ENCODE measurements around the gene TSPOAP1.
A peak's percentile ranks its signal among the peaks of the same experiment; 100 is the strongest.

The TSPOAP1 gene

DNA sequence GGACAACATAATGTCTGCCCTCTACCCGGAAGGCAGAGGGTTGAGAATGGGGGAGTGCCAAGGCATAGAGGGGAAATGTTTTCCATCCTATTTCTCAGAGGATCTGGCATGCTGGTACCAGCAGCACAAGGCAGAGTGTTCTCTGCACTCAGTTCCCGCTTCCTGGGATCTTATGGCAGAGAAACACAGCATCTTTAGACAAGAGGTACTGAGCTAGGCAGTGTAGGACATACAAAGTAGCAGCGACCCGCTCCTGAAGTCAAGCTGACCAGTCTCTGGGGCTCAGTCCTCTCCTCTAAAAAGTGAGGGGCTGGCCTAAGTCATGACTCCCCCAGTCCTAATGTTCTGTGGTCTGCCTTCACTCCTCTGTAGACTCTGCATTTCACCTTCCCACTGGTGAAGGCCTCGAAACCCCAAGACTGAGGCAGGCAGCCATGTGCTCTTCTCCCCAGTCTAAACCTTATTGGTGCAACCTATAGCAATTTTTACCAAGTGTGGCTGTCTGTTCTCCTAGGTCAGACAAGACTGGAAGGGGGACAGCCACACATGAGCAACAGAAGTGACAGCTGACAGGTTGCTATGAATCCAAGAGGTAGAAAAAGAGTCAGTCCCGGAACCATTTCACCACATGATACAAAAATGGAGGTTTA is 11.3 kb upstream of the TSPOAP1 start:
- DNase-seq: no peak

DNA sequence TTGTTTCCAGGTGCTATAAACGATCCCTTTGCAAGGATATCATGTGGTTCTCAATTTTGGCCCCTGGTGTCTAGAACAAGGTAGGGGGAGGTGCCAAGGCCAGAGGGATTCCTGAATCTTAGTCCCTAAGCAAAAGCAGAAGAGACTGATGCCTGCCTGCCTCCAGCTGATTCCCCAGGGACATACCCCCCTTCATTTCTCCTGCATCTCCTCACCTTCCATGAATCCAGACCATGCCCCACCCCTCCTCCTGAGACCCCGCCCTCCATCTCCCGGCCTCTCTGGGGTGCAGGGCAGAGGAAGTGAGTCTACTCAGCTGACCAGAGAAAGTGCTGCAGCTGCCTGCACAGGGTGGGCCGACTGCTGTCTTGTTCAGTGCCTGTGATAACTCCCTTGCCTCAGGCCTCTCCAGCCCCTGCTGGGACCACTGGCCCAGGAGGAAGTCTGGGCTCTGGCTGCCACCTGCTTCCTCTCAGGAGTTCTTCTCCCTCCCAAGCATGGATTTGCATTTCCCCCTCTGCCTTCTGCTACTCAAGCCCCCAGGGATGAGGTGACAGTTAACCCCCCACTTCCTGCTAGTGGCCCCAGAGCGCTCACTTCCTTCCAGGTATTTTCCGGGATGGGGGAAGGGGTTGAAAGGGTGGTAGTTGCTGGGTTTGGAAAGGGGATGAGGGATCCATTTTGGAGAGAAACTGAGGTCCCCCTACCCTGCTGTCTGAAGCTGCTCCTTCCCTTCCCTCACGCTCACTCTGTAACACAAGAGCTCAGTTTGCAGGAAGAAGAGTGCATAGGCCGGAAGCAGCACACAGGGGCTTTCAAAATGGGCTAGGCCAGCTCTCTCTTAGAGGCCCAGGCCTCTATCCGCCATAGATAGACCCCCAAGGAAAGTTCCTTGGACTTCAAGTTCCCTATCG is 10.5 kb upstream of the TSPOAP1 start:
- DNase-seq: peak; percentile 12

DNA sequence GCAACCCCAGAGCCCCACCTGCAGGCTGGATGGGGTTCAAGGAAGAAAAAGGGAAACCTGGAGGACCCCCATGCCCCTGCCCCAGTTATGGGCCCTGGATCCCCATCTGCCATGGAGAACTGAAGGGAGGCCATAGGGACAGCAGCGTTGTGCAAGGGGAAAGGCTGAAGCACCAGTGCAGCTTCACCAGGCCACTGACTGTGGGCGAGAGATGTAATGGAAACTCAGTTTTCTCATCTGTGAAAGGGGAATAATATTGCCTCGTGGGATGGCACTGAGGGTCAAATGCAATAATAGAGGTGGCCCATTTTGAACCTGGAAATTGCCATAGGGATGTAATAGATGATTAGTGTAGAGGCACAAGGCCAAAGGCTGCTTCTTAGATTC is 9.9 kb upstream of the TSPOAP1 start:
- no peak for DNase-seq

DNA sequence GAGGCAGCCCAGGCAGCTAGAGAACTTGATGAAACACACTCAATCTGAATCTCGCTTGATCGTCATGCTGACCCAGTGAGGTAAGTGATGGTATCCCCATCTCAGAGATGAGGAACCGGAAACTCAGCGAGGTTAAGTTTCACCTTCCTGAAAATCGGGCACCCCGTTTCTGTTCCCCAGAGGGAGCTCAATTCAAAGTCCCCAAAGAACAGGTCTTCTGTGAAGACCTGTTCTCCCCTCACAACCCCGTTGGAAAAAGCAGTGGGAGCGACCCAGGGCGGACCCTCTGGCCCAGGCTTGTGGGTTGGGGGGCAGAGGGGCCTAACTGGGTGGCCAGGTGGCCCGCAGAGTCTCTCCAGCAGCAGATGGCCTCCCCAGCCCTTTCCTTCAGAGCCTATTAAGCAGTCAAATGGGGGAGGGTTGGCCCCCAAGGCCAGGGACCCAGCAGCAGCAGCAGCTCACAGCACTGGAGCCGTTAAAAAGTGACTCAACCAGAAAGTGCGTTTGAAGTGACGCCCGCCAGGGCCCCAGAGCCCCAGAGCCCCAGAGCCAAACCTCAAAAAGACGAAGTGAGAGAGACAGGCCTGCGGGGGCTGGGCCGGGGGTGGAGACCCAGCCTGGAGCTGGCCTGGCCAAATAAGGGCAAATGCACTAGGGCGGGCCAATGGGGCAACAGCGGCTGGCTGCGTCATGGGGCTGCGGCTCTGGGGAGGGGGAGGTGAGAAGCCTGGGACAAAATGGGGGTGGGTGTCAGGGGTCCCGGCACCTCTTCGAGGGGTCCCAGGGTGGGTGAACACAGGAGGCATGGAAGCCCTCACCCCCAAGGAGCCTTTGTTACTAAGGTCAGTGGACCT is 9.2 kb upstream of the TSPOAP1 start:
- DNase-seq: peak; percentile 72

DNA sequence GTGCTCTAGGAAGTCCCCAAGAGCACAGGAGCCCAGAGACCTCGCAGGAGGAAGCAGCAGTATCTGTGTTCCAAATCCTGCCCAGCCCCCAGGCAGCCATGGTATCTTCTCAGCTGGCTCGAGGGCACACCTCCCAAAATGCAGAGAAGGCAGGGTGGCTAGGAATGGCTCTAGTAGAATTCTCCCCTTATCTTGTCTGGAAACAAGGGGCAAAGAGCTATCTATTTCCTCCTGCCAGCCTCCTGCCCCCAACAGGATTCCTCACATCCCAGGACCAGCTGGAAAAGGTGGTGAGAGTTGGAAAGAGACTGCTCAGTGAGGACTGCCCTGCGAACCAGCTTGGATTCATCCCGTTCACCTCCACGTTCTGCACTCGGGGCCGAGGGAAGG is 8.6 kb upstream of the TSPOAP1 start:
- peak; percentile 11 for DNase-seq

DNA sequence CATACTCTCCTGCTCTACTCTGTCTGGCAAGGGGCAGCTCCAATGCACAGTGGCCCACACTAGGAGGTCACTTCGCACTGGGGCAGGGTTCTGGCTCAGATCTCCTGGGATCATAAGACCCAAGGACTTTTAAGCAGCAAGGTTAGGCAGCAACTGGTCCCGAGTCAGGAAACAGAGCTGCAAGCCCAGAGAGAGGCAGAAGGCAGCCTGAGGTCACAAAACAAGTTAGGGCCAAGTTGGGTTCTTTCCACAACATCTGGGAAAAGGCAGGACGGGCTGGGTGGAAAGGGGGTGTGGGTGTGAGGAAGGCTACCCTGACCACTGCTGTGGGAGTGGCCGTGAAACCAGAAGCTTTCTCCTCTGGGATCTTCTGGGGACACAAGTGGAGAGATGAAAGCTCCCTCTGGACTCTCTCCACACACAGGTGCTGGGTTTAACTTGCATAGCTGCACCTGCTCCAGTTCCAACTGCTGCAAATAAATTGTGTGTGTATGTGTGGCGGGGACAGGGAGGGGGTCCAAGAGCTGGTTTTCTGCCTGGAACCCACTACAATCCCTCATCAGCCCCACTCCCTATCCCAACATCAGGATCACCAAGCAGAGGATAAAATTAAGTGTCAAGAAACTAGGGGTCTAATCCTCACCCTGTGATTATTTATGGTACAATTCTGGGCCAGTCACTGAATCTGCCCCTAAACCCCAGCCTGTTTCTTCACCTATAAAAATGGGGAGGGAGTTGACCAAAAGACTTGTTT is 8.0 kb upstream of the TSPOAP1 start:
- no peak for DNase-seq

DNA sequence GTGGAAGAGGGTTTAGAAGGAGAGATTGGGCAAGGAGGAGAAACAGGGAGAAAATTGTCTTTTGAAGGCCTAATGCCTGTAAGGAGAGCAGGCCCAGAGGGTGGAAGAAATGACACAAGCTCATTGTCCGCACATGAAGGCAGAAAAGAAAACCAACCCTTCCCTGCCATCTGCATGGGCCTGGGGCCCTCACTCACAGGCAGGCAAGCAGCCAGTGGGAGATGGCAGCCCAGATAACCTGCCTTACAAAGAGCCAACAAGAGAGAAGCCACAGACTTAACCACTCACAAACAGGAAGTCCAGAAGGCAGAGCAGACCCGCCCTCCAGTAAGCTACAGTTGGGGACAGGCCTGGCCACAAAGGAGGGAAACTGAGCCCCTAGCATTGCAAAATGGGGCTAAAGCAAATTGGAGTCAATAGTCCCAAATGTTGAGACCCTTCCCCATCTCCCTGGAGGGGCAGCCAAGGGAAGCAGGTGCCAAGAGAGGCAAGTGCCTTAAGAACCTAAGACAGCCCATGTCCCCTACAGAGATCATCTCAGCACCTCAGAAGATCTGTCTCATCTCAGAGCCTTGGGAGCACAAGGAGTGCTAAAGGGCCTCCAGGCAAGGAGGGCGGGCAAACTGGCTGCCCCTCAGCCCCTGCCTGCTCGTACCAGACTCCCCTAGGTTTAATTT is 7.3 kb upstream of the TSPOAP1 start:
- DNase-seq: peak; percentile 27

DNA sequence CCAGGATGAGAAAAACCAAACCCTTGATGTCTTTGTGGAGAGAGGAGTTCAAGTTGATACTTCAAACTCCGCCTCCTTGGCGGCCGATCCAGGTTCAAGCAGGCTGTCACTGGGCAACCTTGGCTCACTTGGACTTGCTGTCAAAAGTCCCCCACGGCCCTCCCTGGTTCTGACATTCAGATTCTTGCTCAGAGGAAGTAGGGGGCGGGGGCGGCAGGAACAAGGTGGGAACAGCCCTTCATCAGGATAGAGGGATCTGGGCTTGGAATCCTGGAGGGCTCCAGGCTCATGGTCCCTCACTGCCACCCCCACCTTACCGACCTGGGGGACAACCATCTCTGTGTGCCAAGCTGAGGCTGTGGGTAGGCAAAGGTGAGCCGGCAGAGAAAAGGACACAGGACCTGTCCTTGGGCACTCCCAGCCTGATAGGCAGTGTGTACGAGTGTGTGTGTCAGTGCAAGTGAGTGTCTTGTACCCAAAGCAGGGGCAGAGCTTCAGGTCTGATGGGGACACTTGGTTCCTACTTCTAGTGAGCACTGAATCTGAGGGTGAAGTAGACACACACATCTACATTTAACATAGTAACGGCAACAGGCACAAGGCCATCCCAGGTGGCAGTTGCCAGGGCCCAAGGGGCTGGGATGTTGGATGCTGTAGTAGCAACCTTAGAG is 6.6 kb upstream of the TSPOAP1 start:
- DNase-seq: no peak

DNA sequence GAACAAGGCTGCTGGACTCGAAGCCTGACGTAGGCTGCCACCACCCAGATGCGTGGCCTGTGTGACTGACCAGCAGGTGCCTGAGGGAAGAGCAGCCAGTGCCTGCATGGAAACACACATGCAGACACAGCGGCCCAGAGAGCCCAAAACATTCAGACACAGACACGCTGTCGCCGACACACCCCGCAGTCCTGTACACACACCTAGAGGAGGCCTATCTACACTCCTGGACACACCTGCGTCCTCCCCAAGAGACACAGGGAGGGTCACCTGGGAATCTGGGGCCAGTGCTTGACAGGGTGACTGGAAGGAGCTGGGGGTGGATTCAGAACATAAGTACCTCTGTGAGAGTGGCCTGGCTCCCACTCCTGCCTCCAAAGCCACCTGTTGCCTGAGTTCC is 6.1 kb upstream of the TSPOAP1 start:
- DNase-seq: no peak

DNA sequence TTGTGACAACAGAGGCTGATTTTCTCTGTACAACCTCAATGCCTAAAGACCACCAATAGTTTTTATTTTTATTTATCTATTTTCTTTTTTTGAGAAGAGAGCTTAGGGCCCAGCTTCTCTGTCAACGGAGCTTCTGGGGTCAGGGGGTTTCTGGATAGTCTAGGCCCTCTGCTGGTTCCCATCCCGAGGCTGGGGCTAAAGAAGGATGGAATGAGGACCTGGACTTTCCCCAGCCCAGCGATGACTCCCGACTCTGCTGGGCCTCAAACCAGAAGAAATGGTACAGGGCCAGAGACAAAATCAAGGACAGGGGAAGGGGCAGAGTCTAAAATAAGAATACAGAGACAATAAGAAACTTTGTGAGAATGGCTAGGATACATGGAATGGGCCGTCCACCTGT is 5.7 kb upstream of the TSPOAP1 start:
- no peak for DNase-seq

DNA sequence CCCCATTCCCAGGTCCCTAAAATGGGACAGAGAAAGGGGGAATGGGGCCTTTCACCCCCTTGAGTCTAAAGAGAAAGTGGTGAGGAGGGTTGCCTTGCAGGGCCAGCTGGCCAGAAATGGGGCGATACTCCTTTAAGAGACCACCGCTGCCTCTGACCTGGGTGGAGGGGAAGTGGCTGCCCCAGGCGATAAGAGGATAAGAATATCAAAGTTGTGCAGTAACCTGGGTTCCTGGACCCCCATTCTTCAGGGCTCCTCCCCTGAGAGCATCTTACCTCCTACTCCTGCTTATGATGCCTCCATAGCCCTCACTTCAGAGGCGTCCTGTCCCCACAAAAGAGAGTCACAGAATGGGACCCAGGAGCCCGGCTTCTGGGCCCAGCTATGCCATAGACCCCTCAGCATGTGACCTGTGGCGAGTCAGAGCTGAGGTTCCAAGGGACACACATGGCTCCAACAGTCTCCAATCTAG is 5.2 kb upstream of the TSPOAP1 start:
- DNase-seq: no peak

DNA sequence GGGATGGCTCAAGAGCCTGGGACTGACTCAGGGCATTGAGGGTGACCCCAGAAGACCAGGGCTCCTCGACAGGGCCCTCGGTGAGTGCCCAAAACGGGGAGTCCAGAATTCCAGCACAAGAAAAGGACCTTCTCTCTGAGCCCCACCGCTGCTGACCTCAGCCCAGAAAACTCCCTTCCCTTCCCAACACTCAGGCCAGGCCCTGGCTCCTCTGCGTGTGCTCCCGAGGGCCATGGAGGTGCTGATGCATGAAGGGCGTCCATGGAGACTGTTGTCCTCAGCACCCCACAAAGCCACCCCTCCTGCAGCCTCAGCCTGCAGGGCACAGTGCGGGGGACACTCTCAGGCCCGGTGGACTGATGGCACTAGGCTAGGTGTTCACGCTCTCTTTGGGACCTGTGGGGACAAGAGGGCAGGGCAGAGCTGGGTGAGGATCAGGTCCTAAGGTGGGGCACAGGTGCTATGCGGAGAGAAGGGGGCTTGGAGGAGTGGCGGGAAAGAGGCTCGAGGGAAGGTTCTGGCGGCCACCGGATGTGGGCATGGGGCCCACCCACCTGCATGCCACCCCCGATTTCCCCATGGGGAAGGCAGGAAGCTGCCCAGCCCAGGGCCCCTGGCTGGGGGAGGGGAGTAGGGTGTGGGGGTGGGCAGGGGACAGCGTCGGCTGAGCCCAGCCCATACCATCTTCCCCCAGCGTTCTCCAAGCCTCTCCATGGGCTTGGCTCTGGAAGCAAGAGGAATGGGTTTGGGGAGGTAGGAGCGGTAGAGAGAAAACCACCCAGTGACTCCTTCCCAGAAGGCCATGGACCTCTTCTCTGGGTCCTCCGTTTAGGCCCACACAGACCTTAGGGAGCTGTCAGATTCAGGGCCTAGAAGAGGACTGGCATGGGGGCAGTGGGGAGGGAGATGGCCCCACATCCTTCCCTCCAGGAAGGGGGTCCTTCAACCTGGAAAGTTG is 4.5 kb upstream of the TSPOAP1 start:
- peak; percentile 9 for DNase-seq

DNA sequence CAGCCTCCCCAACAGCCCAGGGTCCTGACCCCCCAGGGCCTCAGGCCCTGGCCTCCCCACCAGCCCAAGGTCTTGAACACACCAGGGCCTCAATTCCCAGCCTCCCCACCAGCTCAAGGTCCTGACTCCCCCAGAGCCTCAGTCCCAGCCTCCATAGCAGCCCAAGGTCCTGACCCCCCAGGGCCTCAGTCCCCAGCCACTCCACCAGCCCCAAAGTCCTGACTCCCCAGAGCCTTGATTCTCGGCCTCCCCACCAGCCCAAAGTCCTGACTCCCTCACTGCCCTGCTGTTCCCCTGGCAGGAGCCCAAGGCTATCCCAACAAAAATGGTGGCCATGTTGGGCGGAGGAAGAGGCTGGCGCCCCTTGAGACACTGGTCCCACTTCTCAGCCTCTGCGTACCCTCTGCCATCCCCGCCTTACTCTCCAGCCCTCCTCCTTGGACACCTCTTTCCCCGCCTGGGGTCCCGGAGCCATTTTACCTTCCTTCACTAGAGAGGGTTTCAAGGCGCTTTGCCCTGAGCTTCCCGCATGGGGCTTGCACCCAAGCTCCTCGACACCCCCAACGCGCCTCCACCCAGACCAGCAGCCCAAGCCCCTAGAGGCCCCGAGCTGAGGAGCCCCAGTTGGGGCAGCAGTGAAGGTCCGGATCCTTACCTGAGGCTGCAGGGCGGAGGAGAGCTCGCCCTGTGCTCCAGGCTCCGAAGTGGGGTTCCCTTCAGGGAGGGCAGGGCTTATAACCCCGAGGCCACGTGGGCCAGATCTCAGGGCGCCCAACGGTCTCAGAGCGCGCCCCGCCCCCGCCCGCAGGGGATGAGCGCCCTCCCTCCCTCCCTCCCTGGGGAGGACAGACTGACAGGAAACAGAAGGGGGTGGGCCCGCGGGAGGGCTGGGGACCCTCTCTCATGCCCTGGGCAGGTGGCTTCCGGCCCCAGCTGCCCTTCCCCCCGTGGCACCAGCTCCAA is 3.5 kb upstream of the TSPOAP1 start:
- peak; percentile 73 for DNase-seq

DNA sequence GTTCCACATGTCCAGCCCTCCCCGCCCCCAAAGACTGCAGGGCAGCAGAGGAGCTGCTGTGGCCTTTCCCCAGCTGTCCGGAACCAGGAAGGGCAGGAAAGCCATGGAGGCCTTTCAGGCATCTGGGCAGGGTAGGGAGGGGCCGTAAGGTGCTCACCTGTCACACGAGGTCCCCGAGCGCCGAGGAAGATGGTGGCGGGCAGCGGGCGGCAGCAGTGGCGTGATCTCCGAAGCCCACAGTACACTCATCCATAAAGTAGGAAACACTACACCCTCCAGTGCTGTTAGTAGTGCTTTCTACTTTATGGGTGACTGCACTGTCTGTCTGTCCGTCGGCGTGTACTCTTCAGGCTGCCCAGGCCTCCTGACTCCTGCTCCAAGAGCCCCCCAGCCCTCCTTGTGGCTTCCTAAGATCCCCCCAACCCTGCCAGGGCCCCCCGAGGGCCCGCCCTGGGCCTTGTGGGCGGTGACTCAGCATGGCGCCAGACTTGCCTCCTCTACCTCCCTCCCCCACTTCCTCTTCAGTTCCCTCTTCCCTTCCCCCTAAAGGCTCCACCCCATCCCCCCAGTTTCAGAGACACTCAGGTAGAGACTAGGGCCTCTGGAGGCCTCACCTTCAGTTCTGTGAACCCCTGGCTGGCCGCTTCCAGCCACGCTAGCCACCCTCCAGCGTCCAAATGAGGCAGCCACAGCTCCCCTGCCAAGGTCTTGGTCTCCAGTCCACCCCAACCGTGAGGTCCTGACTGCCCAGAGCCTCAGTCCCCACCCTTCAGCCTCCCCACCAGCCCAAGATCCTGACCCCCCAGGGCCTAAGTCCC is 2.6 kb upstream of the TSPOAP1 start:
- DNase-seq: peak; percentile 43

DNA sequence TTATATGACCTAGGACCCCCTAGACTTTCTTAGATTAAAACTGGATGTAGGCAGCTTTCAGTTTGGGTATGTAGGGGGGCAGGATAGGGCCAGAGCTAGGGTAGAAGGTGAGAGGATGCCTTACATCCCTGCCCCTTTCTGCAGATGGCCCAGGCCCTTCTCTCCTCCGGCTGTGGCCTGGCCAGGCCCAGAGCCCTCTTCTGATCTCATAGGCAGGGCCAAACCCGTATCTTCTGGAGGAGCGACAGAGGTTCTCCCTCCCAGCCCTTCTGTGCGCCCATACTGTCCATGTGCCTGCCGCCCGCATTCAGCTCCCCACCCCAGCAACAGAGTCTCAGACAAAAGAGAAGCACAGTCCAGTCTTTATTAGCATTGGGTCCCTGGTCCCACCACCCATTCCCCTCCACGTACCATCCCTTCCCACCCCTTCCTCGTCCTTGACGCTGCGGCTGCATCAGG is 2.0 kb upstream of the TSPOAP1 start:
- DNase-seq: no peak

DNA sequence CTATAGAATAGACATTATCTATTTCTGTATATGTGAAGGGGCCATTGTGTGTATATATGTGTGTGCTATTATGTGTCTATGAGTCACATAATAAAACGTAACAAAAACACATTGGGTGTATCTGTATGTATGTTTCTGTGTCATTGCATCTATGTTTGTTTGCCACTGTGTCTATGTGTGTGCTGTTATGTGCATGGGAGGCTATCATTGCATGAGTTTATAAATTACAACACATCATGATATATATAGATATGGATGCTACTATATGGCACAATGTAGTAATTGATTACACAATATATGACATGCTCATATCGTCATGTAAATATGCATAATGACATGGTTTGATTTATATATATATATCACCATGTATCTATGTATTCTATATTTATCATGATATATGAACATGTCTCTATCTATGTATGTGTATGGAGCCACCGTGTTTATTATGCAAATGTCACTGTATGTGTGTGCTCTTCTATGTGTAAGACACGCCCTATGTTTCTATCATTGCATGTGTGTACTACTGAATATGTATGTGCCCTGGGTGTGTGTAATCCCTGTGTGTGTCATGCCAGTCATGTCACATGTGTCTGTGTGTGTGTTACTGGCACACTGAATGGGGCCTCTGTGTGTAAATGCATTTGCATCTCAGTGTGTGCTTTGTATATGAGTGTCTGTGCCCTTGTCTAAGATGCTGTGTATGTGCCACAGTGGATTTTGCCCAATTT is 1.4 kb upstream of the TSPOAP1 start:
- no peak for DNase-seq
